GM19043 (cell line): ENCODE data around the gene SLC44A3.

Source experiments
- ATAC-seq: cut with Tn5 transposase; IDR thresholded peaks from one replicate; pipeline ENCODE4 v1.9.1; 2021; ENCODE audit warnings: low read depth; ENCODE audit not compliant: unreplicated experiment

SLC44A3 gene

DNA sequence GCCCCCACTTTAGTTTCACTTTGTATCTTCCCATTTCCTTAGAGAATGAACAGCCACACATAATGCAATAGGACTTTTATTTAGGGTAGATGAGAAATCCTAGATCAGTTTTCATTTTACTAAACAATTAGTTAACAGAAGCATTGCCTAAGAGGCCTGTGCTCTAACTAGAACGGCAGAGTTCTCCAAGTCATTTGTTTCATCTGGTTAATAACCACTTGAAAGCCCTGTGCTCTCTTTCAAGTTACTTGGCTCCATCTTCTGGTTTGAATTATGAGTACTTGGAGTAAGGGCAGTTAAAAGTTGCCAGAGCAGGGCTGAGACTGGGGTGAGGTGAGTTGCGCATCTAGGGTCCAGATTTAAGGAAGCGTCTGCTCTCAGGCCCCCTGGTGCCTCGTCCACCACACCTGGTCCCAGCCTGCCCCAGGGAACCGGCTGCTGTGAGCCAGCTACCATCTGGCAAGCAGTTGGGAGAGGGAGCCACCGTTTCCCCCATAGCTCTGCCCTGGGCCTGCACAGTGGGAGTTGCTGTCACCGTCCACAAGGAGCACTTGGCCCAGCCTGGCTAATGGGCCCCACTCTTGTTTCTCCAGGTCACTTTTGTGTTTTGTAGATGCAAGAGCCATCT, 18.1 kb upstream of the SLC44A3 start:
- peak; percentile 78 for ATAC-seq

DNA sequence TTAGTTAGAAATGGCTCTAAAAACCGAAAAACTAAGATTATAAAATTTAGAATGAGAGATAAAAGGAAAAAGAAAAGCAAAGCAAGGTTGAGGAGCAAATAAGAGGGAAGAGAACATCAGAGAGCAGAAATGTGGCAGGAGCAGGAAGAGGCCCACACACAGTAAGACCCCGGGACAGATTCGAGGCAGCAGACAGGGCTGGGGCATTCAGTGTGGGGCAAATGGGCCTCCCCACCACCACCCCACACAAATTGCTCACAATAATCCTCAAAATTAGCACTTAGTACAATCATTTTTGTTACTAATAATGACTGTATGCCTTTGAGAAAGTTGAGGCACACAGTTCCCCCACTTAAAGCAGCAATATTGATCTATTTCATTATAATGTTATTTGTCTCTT, 17.1 kb upstream of the SLC44A3 start:
- no peak for ATAC-seq

DNA sequence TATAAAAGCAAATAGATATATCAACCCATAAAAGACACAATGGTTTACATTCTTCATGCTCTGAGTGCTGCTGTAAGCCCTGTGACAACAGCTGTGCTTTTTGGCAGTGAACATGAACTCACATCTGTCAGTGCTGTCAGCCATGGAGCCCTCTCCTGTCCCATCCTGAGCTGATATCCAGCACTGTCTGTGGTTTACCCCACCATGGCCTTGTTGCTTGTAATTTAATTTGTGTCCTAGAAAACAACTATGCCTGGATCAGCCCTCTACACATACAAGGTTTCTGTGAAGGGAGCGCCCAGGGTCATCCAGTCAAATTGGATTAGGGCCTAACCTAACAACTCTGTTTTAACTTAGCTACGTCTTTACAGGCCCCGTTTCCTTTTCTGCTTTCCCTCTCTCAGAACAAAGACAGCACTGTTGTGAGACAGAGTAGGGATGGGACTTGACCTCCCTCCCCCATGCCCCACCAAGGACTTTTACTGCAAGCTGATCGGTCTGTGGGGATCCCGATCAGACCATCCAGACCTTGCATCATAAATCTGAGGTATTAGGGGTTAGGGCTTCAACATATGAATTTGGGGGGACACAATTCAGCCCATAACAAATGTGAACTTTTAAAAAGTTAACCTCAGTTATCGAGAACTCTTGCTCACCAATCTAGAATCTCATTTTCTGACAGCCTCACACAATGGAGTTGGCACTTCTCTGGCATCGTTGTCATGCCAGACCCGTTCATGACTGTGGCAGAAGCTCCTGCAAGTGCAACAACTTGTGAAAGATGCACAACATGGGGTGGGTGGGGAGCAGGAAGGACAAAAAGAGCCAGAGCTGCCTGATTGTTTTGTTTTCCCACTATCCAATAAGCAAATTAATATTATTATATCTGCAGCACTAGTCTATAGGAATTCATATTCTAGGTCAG, 16.4 kb upstream of the SLC44A3 start:
- ATAC-seq = no peak

DNA sequence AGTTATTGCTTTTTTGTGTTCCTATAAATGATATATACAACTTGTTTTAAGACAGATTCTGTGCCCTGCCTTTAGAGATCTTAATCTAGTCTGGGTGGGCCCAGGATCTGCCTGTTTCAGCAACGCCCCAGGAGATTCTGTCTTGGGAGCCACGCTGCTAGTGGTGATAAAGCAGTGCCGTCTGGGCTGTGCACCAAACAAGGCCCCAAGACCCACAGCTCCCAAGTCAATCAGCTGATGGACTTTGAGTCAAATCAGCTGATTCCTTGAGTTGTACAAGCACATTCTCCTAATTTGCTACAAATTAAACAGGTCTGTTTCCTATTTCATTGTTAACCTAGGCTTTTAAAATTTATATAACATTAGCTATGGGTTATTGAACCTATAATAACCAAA, 15.7 kb upstream of the SLC44A3 start:
- ATAC-seq = no peak

DNA sequence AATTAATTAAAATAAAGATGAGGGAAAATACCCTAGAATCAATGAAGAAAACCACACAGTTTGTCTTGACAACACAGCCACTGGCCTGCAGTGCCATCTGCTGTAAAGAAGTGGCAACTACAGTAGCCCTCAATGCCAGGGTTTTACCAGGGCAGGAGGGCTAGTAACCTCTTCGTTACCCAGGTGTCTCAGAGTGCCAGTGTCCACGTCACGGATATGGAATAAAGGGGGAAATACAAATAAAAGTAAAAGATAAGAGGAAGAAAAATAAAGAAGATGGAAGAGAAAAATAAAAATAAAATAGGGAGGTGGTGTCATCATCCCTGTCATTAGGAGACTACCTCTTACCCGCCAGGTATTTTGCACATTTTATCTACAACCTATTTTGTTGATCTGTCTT, 14.2 kb upstream of the SLC44A3 start:
- no peak for ATAC-seq

DNA sequence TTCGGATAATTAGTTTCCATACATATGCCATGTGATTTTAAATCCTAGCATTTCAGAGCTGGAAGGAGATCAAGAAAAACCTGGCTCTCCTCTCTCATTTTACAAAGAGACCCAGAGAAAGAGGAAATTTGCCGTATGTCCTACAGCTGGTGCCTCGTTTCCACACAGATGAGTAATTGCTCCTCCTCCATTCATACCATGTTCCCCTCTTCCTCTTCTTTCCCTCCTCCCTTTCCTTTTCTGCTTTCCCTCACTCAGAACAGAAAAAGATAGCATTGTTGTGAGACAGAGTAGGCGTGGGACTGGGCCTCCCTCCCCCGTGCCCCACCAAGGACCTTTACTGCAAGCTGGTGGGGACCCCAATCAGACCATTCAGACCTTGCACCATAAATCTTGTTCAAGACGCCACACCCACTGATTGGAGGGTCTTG, 13.7 kb upstream of the SLC44A3 start:
- no peak for ATAC-seq

DNA sequence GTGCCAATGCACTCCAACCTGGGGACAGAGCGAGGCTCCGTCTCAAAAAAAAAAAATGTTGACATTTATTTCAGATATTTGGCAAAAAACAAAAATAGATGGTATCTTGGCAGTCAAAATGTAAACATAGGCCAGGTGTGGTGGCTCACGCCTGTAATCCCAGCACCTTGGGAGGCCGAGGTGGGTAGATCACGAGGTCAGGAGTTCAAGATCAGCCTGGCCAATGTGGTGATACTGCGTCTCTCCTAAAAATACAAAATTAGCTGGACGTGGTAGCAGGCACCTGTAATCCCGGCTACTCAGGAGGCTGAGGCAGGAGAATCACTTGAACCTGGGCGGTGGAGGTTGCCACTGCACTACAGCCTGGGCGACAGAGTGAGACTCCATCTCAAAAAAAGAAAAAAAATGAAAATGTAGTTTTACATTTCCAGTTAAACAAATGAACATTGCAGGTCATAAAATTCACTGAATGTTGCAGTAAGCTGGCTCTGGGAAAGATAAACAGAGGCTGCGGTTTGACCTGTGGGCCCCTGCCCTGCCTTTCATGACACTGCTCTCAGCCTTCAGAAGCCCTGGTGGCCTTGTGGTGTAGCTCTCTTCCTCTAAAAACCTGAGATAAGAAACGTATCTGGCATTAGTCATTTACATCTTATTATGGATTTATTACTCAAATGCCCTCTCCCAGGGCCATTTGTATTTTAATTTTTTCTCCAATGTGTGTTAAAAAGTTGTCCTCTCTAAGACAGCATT, 12.2 kb upstream of the SLC44A3 start:
- ATAC-seq = no peak

DNA sequence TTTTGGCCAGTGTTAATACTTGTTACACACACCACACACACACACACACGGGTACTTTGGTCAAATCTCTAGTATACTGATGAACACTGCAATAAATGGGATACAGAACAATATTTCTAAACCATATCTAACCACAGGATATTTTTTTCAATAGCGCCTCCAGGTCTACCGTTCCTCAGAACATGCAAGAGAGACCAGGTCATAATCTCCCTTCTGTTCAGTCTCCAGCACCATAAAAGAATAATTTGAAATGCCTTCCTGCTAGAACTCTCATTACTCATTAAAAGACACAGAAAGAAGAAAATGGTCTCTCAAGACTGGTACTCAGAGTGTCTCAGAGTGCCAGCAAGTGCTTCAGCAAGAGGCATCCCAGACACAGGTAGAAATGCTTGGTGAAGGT, 11.5 kb upstream of the SLC44A3 start:
- no peak for ATAC-seq

DNA sequence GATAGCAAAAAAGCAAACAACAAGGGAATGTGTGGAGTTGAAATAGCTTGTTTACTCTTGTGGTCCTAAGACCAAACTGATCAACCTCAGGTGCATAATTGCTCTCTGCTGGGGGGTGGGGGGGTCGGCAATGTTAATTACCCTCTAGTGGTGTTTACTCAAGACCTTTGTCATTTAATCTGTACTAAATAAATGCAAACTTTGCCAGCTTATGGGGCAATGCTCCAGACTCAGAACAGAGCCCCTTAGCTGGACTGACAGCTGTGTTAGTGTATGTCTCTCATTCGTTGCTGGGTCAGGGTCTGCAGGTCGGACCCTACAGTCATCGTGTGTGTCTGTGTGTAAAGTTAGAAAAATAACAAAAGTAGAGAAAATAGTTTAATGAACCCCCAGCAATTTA, 7.2 kb upstream of the SLC44A3 start:
- ATAC-seq = no peak

DNA sequence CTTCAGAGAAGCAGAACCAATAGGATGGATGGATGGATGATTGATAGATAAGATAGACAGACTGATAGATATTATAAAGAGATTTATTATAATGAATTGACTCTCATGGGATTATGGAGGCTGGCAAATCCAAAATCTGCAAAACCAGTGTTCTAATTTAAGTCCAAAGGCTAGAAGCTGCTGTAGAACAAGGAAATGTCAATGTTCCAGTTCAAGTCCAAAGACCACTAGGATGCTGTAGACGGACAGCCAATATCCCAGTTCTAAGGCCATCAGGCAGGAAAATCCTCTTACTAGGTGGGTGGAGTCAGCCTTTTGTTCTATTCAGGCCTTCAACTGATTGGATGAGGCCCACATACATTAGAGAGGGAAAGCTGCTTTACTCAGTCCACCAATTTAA, 4.1 kb upstream of the SLC44A3 start:
- no peak for ATAC-seq

DNA sequence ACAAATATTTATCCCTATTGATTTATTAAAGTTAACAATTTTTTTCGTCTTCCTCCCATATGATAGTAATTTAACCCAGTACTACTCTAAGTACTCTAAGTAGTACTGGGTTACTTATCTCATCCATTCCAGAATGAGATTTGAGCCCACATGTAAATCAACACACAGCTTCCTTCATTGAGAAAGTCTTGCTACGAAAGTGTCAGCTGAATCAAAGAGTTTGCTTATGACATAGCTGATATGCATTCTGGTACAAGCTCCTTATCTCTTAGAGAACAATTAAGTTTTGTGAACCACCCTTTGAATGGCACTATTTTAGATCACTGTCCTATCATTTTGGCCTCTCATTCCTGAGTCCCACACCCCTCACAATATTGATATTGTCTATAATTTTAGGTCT, 2.4 kb upstream of the SLC44A3 start:
- no peak for ATAC-seq

DNA sequence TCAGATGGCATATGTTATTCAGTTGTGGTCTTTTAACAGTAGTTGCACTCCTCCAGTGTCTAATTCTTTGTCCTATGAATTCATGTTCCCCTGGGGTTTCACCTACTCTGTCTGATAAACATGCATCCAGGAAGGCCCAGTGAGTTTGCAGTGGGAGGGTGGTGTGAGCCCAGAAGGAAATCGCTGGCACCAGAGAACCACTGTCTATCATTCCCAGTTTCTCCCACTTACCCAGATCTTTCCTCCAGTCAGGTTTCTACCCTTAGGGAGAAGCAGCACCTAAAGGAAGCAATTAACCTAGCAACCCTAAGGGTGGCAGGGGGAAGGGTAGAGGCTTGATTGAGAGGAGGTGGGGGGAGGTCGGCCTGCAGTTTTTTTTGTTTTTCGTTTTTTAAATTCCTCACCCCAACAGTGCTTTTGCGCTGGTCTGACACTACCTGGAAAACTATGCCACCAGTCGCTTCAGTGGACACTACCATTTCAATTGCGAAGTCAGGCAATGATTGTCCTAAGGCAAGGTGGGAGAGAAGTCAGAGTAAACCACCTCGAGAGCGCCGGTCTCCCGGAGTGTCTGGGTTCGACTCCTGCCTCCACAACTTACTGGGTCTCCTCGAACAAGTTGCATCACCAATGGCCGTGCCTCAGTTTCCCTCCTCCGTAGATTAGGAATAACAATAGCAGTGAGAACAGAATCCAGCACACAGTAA, 766 bp upstream of the SLC44A3 start:
- no peak for ATAC-seq

DNA sequence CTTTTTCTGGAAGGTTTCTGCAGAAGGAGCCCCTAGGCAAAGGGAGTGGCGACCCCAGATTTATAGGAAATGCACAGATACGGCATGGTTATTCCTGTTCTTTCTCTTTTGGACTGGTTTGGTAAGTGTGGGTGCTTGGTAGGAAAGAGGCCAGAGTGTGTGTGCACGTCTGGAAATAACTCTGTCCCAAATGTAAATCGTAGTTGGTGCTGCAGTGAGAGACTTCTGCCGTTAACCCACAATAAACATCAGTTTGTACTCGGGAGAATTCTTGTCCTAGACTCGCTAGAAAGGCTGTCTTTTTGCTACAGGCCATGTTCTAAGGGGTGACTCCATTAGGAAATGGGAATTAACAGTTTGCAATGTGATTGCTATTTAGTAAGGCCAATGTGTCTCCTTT, 779 bp downstream of the SLC44A3 start:
- no peak for ATAC-seq

DNA sequence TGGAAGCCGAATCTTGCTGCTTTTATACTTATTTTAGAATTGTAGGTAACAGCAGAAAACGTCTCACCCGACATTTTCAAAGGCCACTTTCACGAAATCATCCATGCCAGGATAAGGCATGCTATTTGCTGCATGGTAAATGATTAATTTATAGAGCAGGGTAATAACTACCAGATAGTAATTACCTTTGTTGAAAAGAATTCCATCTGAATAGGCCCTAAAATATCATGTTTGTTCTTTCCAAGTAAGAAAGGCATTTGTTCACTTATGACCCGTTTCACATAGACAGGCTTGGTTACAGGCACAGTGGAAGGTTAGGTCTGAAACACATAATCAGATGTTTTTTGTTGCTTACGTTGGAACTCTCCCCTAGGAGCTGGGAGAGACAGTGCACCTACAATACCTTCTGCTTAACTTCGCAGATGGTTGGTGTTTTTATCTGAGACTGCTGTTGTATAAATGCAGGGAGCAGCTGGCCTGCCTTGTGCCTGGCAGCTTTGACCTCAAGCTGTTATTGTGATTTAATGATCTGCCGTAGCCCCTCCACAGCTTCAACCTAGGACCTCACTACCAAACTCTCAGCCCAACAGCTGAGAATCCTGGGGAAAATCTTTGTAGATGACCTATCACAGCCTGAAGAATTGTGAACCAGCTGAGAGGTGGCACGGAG, 1.6 kb downstream of the SLC44A3 start:
- no peak for ATAC-seq

DNA sequence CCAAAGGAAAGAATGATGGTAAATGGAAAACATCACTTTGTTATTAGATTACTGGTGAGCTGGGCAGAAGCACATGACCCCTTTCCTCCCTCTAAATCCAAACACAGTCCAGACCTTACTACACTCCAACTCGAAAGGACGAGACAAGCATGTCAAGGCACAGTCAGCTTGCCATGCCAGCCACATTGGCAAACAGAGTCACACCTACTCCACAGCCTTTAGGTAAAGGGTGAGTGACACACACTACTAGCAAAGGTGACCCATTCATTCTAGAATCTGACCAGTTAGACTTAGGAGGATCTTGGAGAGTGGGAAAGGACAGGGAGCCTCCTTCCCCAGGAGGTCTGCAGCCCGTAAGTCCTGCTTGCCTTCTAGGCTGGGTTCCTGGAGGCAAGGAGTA, 3.0 kb downstream of the SLC44A3 start:
- no peak for ATAC-seq

DNA sequence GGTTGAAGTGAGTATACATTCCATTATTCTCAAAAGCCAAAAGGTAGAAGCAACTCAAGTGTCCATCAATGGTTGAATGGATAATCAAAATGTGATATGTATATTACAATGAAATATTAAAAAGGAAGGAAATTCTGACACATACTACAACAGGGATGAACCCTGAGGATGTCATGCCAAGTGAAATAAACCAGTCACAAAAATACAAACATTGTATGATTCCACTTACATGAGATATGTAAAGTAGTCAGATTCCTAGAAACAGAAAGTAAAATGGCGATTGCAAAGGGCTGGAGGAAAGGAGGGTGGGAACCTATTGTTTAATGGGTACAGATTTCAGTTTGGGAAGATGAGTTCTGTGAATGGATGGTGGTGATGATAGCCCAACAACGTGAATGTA, 5.8 kb downstream of the SLC44A3 start:
- ATAC-seq = no peak

DNA sequence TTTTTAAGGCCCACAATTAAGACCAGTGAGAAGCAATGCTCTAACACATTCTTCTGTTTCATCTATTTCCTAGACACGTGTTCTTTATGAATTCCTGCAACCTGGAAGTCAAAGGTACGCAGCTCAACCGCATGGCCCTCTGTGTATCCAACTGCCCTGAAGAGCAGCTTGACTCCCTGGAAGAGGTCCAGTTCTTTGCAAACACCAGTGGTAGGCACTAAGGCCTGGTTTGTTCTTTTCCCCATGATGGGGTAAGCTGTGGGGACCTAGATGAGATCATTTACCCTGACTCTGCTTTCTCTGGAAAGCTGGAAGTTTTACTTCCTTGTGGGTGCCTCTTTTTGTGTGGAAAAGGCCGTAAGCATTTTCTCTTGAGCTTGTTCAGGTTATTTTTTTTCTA, 7.3 kb downstream of the SLC44A3 start:
- ATAC-seq = no peak

DNA sequence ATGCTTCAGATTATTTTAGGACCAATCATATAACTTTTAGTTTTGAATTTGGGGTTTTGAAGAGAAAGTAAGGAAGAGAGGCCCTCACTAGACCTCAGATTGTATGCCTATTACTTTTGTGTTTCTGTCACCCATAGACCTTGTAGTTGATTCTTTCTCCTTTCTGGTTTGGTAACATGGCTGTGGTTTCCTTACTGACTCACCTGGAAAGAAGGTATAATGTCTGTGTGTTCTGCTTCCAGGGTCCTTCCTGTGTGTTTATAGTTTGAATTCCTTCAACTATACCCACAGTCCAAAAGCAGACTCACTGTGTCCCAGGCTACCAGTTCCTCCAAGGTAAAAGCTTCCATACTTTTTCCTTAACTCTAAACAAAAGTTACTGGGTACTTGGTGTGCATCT, 8.1 kb downstream of the SLC44A3 start:
- no peak for ATAC-seq

DNA sequence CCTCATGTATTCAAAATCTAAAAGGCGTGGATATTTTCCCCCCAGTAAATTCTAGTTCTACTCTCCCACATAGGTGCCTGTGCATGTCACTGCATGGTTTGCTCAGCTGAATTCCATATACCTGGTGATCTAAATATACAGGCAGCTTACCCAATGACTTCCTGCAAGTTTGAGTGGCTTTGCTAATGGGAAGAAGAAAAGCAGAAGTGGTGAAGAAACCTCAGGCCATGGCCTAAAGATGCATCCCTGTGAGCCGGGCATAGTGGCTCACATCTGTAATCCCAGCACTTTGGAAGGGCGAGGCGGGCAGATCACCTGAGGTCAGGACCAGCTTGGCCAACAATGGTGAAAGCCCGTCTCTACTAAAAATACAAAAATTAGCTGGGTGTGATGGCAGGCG, 11.5 kb downstream of the SLC44A3 start:
- no peak for ATAC-seq

DNA sequence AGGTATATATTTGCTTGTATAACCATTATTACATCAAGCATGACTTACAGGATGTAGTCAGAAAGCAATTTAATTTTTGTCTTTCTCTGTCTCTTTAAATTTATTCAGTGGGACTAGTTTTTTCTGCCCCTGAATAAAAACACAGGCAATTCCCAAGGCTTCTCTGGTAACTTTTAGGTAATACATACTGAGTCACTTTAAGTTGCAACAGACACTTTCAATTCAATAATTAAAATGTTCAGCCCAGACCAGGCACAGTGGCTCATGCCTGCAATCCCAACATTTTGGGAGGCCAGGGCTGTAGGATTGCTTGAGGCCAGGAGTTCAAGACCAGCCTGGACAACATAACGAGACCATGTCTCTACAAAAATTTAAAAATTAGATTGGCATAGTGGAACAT, 12.3 kb downstream of the SLC44A3 start:
- no peak for ATAC-seq
